Activated CD8-positive, alpha-beta T cell treated with anti-CD3 and anti-CD28 coated beads for 36 hours (primary cell): Measurements from ENCODE around the gene KIF3A. TPM values are rescaled to one million over a fixed set of nuclear protein-coding genes. Genes with fewer than 3 reads are reported as not detected.
A peak's percentile ranks its signal among the peaks of the same experiment; 100 is the strongest.

Source experiments
- ATAC-seq: fragments of 200-7000 bp; cut with Tn5 transposase; one replicate; pipeline ENCODE4 v1.10.0; 2021; ENCODE audit warnings: mild to moderate bottlenecking, moderate library complexity
- CTCF ChIA-PET: fragments of 350-600 bp; sonication (Branson Sonifier 250); formaldehyde crosslinking; loops from one replicate; lab custom pipeline; 2021; ENCODE audit warnings: antibody characterized with exemption; lab: Charles Lee
- POLR2A ChIA-PET: fragments of 350-600 bp; sonication (Branson Sonifier 250); formaldehyde crosslinking; loops from one replicate; lab custom pipeline; 2021; ENCODE audit warnings: antibody characterized with exemption; lab: Charles Lee
- DNase-seq: peaks from one replicate; pipeline ENCODE4 v3.0.0-alpha.2; 2020
- H3K27ac Mint-ChIP-seq: one replicate; pipeline ENCODE4 v1.8.0; 2021; ENCODE audit warnings: mild to moderate bottlenecking, mixed read lengths
- H3K27me3 Mint-ChIP-seq: one replicate; pipeline ENCODE4 v1.8.0; 2021; ENCODE audit warnings: mixed read lengths
- H3K36me3 Mint-ChIP-seq: one replicate; pipeline ENCODE4 v1.8.0; 2021; ENCODE audit warnings: low read depth, mixed read lengths
- H3K4me1 Mint-ChIP-seq: one replicate; pipeline ENCODE4 v1.8.0; 2021; ENCODE audit warnings: low read depth, mixed read lengths
- H3K4me3 Mint-ChIP-seq: one replicate; pipeline ENCODE4 v1.8.0; 2021; ENCODE audit warnings: mild to moderate bottlenecking, moderate library complexity, mixed read lengths
- H3K9me3 Mint-ChIP-seq: one replicate; pipeline ENCODE4 v1.8.0; 2021; ENCODE audit warnings: mixed read lengths
- intact Hi-C: fragments of 100-400 bp; cut with micrococcal nuclease; formaldehyde crosslinking; loops from one replicate; pipeline ENCODE4 v1.10.0; 2022
- total RNA-seq, 2 experiments: library from RNA; stranded (reverse); gene quantifications; one replicate each; pipeline ENCODE4 v1.2.3, GENCODE V29; 2021
- TF ChIP-seq, protein P1 (sequence below): fragments of 200-600 bp; IDR thresholded peaks from one replicate; pipeline ENCODE4 v1.8.0; 2022; ENCODE audit warnings: antibody characterized with exemption, mild to moderate bottlenecking

KIF3A gene
- total RNA-seq, 2 experiments from 2014 or later, result 16.4 to 17.0 TPM

DNA sequence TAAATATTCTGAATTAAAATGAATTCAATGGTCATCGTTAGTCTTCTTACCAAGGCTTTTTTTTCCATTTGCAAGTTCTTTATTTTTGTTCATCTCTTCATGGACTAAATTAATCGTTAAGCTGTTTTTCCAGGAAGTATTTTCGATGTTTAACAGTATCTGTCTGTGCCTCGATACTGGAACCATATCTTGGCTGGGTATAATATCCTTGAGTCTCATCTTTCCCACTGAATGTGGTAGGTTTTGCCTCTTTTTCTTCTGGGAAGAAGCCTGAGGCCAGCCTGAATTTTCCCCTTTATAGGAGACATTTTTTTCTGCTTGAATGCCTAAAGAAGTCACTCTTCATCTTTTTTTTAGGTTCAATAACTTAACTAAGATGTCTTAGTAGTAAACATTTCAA lies 43.7 kb upstream of the KIF3A start:
- CTCF ChIA-PET, result interaction anchor here (1.2 kb wide), 1 partner anchor 9 kb away, joined by 3 read pairs; no protein-coding TSS in a partner anchor
- ATAC-seq (no peak), DNase-seq (no peak)
- POLR2A ChIA-PET, result no interaction called here
- H3K4me1 Mint-ChIP-seq, result peaks cover 8% of the 10 kb centered on the region
- peaks cover 27% of the 10 kb centered on the region for H3K27me3 Mint-ChIP-seq
- H3K4me3 Mint-ChIP-seq, result no peak overlapping the region
- no peak overlapping the region for H3K27ac Mint-ChIP-seq
- intact Hi-C loops, result no loop called here
- TF ChIP-seq, protein P1, sequence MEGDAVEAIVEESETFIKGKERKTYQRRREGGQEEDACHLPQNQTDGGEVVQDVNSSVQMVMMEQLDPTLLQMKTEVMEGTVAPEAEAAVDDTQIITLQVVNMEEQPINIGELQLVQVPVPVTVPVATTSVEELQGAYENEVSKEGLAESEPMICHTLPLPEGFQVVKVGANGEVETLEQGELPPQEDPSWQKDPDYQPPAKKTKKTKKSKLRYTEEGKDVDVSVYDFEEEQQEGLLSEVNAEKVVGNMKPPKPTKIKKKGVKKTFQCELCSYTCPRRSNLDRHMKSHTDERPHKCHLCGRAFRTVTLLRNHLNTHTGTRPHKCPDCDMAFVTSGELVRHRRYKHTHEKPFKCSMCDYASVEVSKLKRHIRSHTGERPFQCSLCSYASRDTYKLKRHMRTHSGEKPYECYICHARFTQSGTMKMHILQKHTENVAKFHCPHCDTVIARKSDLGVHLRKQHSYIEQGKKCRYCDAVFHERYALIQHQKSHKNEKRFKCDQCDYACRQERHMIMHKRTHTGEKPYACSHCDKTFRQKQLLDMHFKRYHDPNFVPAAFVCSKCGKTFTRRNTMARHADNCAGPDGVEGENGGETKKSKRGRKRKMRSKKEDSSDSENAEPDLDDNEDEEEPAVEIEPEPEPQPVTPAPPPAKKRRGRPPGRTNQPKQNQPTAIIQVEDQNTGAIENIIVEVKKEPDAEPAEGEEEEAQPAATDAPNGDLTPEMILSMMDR, result no peak
- H3K9me3 Mint-ChIP-seq, result no peaks in the 10 kb centered on the region
- no peaks in the 10 kb centered on the region for H3K36me3 Mint-ChIP-seq

DNA sequence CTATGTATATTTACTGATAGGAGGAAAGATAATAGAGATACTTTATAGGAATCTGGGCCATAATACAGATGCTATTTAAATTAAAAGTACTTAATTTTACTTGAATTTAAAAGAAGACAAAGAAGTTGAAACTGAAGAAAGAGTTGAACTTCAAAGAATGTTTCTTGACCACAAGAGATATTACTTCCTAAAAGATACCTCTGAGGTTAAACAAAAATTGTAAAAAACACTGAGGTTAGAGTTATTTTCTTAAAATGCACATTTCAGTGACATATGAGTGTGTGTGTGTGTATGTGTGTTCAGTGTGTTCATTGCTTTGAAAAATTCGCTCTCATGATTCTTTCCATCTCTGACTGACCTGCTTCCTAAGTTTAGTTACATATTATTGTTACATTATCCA lies 43.2 kb upstream of the KIF3A start:
- no peak overlapping the region for H3K27ac Mint-ChIP-seq
- ChIA-PET CTCF (interaction anchor here (1.2 kb wide), 1 partner anchor 9 kb away, joined by 3 read pairs; no protein-coding TSS in a partner anchor), POLR2A (no interaction called here)
- ATAC-seq (no peak), DNase-seq (no peak)
- H3K4me1 Mint-ChIP-seq, result peaks cover 8% of the 10 kb centered on the region
- H3K27me3 Mint-ChIP-seq, result peaks cover 27% of the 10 kb centered on the region
- H3K36me3 Mint-ChIP-seq, result no peaks in the 10 kb centered on the region
- no peaks in the 10 kb centered on the region for H3K9me3 Mint-ChIP-seq
- TF ChIP-seq, protein P1, result no peak
- H3K4me3 Mint-ChIP-seq, result no peak overlapping the region
- intact Hi-C loops, result no loop called here

DNA sequence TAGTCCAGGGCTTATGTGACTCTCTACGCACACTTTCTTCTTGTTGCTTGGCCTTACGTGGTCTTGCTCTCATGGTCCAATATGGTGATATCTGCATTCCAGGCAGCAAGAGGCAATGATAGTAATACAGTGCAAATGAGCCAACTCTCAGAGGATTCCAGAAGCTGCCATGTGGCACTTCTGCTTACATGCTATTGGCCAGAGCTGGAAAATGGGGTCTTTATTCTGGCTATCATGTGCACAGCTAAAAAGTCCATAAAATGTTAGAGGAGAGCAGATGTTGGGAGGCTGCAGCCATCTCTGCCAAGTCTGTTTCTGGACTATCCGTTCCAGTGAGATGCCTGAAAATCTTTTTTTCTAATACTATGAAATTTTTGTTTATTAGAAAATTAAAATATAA lies 42.6 kb upstream of the KIF3A start:
- Mint-ChIP-seq H3K4me1 (peaks cover 8% of the 10 kb centered on the region), H3K9me3 (no peaks in the 10 kb centered on the region), H3K36me3 (no peaks in the 10 kb centered on the region), H3K4me3 (no peak overlapping the region), H3K27me3 (peaks cover 25% of the 10 kb centered on the region), H3K27ac (no peak overlapping the region)
- intact Hi-C loops, result no loop called here
- ChIA-PET POLR2A (no interaction called here), CTCF (interaction anchor here (2.9 kb wide), 1 partner anchor 40 kb away, joined by 12 read pairs; no protein-coding TSS in a partner anchor)
- TF ChIP-seq, protein P1, result no peak
- DNase-seq (no peak), ATAC-seq (no peak)

DNA sequence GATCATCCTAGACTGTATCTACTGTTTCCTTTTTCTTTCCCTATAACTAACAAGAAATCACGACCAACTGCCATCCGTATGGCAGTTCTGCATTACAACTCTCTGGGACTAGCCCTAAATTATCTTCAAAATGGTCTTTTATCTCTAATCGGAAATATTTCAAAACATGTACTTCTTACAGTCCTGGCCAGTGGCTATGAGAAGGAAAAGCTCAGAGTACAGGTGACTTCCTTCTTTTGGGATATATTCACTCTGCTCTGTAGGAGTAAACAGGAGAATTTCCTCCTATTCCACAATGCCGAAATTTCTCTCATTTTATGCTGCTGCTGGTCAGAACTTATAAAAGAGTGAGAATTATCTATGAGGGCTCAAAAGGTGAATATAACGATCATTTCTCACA lies 41.5 kb upstream of the KIF3A start:
- peaks cover 24% of the 10 kb centered on the region for H3K27me3 Mint-ChIP-seq
- no peak overlapping the region for H3K27ac Mint-ChIP-seq
- no peaks in the 10 kb centered on the region for H3K36me3 Mint-ChIP-seq
- H3K4me1 Mint-ChIP-seq, result peaks cover 8% of the 10 kb centered on the region
- ChIA-PET CTCF (interaction anchor here (2.9 kb wide), 1 partner anchor 41 kb away, joined by 12 read pairs; no protein-coding TSS in a partner anchor), POLR2A (no interaction called here)
- H3K4me3 Mint-ChIP-seq, result no peak overlapping the region
- DNase-seq (no peak), ATAC-seq (no peak)
- H3K9me3 Mint-ChIP-seq, result no peaks in the 10 kb centered on the region
- TF ChIP-seq, protein P1, result no peak
- intact Hi-C loops, result no loop called here

DNA sequence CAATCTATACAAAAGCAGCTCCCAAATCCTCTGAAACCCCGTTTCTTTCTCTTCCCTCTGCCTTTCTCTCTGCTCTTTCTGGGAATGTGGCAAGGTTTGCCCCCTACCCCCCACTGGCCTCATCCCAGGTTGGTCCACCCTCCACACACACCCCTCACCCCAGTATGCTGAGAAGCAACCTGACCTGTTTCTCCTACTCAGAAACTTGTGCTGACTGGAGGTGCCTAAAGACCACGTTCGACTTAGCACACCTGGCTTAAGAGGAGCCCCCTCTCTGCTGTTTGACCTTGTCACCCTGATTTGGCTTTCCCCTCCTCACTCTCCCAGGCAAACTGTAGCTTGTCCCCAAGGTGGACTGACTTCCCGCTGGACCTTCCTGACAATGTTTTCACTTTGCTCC lies 40.8 kb upstream of the KIF3A start:
- ChIA-PET POLR2A (interaction anchor here (0.9 to 1.3 kb wide), 2 partner anchors 15 to 22 kb away, joined by 4 to 7 read pairs; no protein-coding TSS in a partner anchor), CTCF (interaction anchor here (2.9 kb wide), 1 partner anchor 42 kb away, joined by 12 read pairs; no protein-coding TSS in a partner anchor)
- Mint-ChIP-seq H3K9me3 (no peaks in the 10 kb centered on the region), H3K4me3 (peak overlapping the region; percentile 67), H3K27me3 (peaks cover 24% of the 10 kb centered on the region), H3K36me3 (no peaks in the 10 kb centered on the region), H3K27ac (no peak overlapping the region), H3K4me1 (peaks cover 8% of the 10 kb centered on the region)
- no peak for ATAC-seq
- DNase-seq, result no peak
- TF ChIP-seq, protein P1, result no peak
- intact Hi-C loops, result no loop called here
